HG03565 (cell line): Measurements from ENCODE around the gene DERL2.
"Not testable (repeated sequence)": the region's sequence is repeated elsewhere in the genome, so short reads cannot be mapped to it uniquely, and the experiment has no call there.

ENCODE experiments used
- ATAC-seq: cut with Tn5 transposase; IDR thresholded peaks from one replicate; pipeline ENCODE4 v1.9.1; 2021; ENCODE audit warnings: mild to moderate bottlenecking, moderate library complexity; ENCODE audit not compliant: unreplicated experiment

Gene DERL2

GRCh38 chr17:5438716-5439445 lies 47.1 kb downstream of the DERL2 start, which contains the start of gene C1QBP:
C1QBP (minus strand) TSS chr17:5439155; CDS start chr17:5439073, 82 bp downstream.
- ATAC-seq: peak; percentile 75

GRCh38 chr17:5437721-5438317 lies 48.2 kb downstream of the DERL2 start:
- no peak for ATAC-seq

- ATAC-seq: not testable (repeated sequence)
Observed at GRCh38 chr17:5435781-5436315, 50.1 kb downstream of the DERL2 start.

- no peak for ATAC-seq
Observed at GRCh38 chr17:5434984-5435383, 51.0 kb downstream of the DERL2 start.

GRCh38 chr17:5431949-5432556 lies 53.9 kb downstream of the DERL2 start:
- no peak for ATAC-seq

GRCh38 chr17:5431234-5431633 lies 54.7 kb downstream of the DERL2 start:
- ATAC-seq: not testable (repeated sequence)

GRCh38 chr17:5430413-5430999 lies 55.5 kb downstream of the DERL2 start:
- ATAC-seq: no peak

GRCh38 chr17:5429191-5429887 lies 56.6 kb downstream of the DERL2 start:
- no peak for ATAC-seq

GRCh38 chr17:5425826-5426225 lies 60.2 kb downstream of the DERL2 start:
- no peak for ATAC-seq

GRCh38 chr17:5424909-5425308 lies 61.1 kb downstream of the DERL2 start:
- ATAC-seq: no peak

GRCh38 chr17:5422505-5422904 lies 63.5 kb downstream of the DERL2 start:
- no peak for ATAC-seq
